AG08396 (cell line): ENCODE data around the gene HSF2BP.
"Not testable (repeated sequence)": the region's sequence is repeated elsewhere in the genome, so short reads cannot be mapped to it uniquely, and the experiment has no call there.

Source experiments
- DNase-seq: peaks from one replicate; pipeline ENCODE4 v3.0.0; 2012; ENCODE audit warnings: low spot score, mixed read lengths

Gene HSF2BP

DNA sequence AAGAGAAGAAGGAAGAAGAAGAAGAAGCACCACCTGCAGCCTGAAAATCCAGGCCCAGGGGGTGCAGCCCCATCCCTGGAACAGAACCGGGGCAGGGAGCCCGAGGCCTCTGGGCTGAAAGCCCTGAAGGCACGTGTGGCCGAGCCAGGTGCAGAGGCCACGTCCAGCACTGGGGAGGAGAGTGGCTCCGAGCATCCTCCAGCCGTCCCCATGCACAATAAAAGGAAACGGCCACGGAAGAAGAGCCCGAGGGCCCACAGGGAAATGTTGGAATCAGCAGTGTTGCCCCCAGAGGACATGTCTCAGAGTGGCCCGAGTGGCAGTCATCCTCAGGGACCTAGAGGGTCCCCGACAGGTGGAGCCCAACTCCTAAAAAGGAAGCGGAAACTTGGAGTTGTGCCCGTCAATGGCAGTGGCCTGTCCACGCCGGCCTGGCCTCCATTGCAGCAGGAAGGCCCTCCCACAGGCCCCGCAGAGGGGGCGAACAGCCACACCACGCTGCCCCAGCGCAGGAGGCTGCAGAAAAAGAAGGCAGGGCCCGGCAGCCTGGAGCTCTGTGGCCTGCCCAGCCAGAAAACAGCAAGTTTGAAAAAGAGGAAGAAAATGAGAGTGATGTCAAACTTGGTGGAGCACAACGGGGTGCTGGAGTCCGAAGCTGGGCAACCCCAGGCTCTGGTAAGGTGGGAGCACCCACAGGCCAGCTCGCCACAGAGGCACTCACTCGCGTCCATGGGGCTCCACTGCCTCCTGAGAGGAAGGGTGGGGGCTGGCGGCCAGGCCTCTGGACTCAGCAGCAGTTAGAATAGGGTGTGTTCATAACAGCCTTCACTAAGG, 28.5 kb upstream of the HSF2BP start:
- DNase-seq, result no peak

DNA sequence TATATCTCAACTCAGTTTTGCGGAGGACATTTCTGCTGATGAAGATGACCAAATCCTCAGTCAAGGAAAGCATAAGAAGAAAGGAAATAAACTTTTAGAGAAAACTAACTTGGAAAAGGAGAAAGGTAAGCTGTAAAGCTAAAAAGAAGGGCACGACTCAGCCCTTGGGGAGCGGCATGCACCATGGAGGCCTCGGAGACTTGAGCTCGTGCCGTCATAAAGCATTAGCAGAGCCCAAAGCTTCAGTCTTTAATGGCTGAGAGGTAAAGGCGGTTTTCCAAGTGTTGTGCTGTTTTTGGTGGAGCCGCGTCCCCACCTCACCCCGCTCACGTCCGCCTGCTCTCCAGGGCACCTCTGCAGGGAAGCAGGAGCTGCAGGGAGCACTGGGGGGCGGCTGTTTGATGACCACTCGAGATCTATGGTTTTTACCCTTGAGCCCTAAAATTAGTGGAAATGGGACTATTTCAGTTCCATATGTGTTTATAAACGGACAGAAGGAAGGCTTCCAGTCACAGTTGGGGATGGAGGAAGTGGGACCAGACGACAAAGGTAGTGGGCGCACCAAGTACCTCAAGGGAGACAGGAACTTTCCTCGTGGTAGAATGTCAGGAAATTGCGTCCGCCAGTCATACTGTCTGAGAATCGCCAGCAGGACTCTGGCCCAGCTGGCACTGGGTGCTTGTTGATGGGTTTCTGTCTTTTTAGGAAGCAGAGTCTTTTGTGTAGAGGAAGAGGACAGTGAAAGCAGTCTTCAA, 27.7 kb upstream of the HSF2BP start:
- no peak for DNase-seq

DNA sequence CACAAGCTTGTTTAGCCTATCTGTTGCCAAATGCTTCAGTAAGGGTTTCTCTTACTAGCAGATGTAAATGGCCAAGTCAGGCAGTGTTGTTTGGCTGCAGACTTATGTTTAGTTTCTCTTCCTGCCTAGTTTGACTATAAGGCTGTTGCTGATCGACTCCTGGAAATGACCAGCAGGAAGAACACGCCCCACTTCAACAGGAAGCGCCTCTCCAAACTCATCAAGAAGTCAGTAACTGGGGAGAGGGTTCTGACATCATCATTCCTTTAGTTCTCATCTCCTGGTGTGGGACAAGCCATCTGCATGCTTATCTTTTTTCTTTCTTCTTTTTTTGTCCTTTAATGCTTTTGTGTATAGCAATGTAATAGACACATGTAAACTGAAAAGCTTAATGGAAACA, 25.1 kb upstream of the HSF2BP start:
- no peak for DNase-seq

DNA sequence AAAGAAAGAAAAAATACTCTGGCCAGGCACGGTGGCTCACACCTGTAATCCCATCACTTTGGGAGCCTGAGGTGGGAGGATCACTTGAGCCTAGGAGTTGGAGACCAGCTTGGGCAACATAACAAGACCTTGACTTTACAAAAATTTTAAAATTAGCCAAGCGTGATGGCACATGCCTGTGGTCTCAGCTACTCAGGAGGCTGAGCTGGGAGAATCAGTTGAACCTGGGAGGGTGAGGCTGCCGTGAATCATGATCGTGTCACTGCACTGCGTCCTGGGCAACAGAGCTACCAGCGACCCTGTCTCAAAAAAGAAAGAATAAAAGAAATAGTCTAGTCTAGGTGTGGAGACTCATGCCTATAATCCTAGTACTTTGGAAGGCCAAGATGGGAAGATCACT, 22.4 kb upstream of the HSF2BP start:
- no peak for DNase-seq

DNA sequence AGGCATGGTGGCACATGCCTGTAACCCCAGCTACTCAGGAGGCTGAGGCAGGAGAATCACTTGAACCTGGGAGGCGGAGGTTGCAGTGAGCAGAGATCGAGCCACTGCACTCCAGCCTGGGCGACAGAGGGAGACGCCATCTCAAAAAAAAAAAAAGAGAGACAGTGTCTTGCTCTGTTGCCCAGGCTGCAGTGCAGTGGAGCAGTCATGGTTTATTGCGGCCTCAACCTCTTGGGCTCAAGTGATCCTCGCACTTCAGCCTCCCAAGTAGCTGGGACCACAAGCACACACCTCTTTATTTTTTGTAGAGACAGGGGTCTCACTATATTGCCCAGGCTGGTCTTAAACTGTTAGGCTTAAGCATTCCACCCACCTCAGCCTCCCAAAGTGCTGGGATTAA, 21.1 kb upstream of the HSF2BP start:
- not testable (repeated sequence) for DNase-seq

DNA sequence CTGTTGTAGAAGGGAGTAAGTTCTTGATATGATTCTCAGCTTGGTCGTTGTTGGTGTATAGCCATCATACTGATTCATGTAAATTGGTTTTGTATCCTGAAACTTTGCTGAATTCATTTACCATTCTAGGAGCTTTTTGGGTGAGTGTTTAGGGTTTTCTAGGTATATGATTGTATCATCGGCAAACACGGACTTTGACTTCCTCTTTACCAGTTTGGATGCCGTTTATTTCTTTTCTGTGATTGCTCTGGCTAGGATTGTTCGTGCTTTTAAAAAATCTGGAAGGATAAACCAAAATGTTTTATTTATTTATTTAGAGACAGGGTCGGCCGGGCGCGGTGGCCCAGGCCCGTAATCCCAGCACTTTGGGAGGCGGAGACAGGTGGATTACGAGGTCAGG, 20.7 kb upstream of the HSF2BP start:
- no peak for DNase-seq

DNA sequence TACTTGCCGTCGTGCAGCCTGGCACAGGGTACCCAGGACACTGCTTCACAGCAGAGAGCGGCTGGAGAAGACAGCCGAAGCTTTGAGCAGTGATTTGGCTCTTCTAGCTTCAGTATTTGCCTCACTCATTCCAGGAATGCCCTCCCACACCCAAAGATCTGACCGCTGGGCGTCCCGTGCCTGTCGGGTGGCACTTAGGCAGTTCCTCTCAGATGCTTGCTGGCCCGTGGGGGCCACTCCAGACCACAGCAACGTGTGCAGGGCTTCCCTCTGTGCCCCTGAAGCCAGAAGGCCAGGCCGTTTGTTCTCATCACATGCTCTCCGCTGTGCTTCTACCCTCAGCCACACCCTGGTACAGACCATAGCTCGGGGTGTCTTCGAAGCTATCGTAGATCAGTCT, 17.1 kb upstream of the HSF2BP start:
- DNase-seq, result no peak

DNA sequence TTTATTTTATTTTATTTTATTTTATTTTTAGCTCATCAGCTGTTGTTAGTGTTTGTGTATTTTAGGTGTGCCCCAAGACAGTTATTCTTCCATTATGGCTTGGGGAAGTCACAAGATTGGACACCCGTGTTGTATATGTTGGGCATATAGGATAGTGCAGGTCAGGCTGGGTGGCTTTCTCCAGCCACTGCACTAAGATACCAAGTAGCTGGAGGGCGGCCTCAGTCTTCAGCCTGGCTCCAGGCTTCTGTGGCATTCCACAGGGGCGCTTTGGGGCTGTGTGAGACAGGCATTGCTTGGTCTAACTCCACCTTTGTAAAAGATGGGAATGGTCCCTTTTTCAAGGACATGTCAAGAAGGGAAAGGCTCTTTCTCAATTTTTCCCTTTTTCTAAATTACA, 16.6 kb upstream of the HSF2BP start:
- DNase-seq, result no peak

DNA sequence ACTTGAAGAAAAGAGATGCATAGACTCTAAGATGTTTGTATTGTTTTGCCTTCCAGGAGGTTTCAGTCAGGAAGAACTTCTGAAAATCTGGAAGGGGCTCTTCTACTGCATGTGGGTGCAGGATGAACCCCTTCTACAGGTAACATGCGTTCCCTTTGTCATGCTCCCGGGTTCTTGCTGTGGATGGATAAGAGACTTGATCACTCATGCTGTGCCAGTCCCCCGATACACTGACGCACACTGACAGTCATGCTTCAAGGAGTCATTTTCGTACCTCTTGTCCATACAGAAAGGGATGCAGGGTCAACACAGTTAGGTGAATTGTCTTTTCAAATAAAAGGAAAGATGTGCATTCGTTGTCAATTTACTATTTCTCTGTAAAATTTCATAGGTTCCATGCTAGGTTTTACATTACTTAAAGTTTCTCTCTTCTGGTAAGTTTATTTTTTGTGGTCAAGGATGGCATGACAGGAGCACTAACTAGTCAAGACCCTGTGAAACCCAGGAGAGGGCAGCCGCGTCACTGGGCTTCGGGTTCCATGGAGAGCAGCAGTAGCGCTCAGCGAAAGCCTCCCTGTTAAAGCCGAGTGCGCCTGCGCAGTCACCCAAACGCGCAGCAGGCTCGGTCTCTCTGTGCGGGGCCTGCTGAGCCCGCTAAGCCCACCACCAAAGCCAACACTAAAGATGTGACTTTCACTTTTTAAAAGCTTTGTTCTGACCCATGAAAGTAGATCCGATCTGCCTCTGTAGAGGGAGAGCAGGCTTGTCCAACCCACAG, 10.7 kb upstream of the HSF2BP start:
- DNase-seq, result no peak

DNA sequence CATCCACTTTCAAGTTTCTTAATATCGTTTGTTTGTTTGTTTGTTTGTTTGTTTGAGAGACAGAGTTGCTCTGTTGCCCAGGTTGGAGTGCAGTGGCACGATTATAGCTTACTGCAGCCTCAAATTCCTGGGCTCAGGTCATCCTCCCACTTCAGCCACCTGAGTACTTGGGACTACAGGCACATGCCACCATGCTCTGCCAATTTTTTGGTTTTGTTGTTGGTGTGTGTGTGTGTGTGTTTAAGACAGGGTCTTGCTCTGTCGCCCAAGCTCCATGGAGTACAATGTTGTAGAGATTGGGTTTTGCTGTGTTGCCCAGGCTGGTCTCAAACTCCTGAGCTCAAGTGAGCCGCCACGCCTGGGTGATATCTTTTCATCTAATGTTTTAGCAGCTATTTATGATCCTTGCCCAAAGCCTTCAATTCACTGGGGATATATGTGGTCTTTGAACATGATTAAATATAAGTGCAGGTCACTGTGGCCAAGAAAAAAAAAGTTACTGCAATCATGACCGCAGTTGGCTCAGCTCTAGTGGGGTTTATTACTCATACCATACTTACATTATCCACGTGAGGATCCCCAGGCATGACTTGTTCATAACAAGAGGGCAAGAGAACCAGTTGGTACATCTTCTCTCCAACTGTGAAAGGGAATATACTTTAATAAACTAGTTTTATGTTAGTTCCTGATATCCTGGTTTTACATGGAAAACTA, 8.1 kb upstream of the HSF2BP start:
- DNase-seq, result no peak

DNA sequence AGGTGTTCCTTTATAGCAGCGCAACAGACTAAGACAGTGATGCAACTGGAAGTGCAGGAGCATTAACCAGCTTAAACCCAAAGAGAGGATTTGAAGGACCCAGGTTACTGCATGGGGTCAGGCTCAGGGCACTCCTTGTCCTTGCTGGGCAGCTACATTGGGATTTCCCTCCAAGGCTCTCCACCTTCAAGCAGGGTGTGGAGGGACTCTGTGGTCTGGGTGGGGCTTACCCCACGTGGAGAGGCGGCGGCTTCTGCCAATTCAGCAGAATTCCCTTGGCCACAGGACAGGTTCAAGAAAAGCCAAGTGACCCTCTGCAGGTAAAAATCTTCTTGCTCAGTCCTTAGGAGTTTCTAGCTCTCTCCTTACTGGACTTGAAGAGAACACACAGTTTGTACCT, 6.6 kb upstream of the HSF2BP start:
- no peak for DNase-seq

DNA sequence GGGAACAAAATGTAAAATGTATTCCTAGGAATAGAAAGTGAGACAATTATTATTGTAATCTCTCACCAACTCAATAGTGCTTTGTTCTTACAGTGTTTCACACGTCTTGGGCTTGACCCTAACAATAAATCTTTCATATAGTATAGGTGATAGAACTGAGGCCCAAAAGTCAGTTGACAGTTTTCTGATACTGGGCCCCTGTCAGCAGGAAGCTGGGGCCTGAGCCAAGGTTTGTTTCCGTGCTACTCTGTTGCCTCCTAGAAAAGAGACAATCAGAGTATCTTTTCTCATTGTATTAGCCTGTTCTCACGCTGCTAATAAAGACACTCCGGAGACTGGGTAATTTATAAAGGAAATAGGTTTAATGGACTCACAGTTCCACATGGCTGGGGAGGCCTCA, 5.1 kb upstream of the HSF2BP start:
- DNase-seq, result no peak

DNA sequence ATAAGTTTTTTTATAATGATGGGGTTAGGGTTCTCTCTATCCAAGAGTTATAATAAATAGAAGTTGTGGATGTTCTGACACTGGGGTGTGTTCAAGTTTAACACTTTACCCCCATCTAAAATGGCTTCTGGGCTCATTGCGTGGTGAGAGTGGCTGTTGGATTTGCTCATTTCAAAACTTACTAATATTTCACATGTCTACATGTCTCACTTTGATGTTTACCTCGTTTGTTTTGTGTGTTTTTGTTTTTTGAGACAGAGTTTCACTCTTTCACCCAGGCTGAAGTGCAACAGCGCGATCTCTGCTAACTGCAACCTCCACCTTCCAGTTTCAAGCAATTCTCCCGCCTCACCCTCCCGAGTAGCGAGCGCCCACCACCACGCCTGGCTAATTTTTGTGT, 3.7 kb upstream of the HSF2BP start:
- DNase-seq, result no peak

DNA sequence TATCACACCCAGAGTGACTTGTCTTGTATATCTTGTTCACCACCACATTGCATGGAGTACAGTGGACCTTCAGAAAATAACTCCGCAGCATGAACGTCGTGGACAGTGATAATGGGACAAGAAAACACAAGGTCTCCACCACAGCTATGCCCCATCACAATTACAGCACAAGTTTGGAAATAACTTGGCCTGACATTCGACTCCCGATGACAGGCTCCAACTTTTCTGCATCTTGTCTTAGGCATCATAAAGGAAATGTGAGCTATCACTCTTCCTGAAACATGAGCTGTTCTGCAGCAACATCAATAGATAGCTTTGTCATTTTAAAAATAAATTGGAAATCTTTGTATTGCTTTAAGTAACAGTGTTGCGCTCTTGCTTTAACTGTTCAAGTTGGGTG, 3.0 kb upstream of the HSF2BP start:
- no peak for DNase-seq

DNA sequence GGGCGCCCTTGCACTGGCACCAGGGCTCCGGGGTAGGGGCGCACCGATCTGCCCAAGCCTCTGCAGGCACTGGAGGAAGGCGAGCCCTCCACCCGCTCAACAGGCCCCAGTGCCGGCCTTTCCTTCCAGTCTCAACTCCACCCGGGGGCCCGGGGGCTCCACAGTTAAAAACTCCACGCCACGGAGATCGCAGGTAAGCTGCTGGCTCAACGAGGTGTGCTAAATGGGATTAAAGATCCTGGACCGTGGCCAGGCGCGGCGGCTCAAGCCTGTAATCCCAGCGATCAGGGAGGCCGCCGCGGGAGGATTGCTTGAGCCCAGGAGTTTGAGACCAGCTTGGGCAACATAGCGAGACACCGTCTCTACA, 536 bp downstream of the HSF2BP start:
- DNase-seq, result no peak

DNA sequence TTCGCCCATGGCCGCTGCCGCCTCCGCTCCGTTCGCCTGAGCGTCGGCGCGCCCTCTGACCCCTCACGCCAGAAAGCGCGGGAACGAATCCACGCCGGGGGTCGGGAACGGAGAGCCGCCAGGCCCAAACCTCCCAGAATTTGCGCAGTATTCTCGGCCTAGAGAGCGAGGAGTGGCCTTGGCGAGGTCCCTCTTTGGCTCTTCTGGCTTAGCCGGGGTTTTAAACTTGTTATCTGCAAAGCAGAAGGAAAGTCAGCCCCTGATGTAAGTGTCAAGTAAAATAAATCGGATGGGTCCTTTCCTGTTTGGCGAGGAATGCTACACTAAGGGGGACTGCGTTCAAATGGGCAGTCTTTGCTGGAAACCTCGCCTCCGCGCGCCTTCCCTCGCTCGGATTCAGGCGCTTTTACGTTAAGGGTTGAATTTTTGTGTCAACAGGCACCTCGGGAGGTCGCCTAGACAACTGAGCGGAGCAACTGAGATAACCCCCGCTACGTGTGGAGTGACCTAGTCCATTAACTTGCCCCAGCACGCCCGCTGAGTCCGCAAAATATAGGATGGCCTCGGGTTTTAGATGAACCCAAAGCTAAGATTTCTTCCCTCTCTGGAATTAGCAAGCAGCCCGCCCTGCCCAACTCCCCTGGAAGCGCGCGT, 1.1 kb downstream of the HSF2BP start:
- no peak for DNase-seq

DNA sequence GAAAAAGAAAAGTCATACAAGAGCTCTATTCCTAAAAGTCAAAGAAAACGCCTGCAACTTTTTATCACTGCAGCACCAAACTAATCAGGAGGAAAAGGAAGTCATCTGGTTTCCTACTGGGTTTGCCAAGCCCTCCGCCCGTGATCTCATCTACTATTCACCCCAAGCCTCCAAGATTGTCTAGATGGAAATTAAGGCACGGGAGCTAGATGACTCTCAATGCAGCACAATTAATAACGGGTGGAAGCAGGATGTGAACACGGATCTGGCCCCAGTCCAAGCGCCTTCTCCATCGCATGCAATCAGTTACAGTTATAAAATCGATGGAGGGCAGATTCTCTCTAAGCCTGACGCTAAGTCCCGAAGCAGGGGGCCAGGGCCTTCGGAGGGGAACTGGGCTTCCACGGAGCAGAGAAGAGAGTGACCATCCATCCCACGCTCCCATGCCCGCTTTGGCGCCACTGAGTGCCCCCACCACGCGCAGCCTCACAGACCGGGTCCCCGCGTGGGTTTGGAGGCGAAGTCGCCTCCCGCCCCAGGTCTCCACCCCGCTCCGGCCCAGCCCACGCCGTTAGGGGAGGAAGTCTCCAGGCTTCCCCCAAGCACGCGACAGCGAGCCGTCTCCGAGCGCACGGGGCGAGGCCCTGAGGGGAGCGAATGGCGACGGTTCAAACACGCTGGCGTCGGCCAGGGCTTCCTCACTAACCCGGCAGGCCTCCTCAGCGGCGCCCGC, 1.8 kb downstream of the HSF2BP start:
- DNase-seq, result no peak

DNA sequence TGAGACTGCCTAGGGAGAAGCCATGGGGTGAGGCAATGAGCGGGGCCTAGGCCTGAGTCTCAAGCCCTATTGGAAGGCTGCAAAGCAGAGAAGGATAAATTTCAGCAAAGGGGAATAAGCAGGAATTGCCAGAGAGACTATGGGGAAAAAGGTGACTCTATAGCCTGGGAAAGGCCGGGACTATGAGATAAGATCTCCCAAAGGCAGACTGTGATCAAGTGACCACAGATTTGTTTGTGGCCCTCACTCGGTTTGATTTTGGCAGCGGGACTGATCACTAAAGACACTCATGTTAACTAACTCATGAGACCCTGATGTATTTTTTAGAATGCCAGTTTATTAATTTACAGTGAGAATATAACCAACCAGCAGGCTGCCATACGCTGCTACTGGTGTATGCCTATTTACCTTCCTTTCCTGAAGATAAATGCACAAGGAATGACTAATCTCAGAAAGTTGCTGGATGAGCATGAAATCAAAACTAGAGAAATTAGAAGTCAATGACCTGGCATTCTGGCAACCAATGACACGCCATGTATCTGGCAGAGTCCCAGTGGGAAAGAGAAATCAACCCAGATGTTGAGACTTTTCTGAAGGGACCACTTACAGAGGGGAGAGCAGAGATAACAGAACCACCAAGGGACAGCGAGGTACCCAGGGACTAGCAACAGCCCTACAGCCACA, 4.3 kb downstream of the HSF2BP start:
- DNase-seq, result peak; percentile 39

DNA sequence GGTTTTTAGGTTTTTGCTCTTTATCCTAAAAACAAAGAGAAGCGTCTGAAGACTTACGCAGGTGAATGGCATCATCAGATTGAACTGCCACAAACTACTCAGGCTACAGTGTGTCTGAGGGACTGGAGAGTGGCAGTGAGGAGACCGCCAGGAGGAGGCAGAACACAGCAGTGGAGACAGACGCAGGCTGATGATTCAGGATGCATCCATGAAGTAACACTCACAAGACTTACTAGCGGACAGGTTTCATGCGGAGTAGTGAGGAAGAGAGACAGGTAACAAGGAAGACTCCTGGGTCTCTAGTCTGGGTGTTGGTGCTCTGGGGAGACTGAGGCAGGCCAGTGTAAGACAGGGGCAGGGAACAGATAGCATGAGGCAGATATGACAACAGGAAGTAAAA, 5.7 kb downstream of the HSF2BP start:
- DNase-seq, result no peak

DNA sequence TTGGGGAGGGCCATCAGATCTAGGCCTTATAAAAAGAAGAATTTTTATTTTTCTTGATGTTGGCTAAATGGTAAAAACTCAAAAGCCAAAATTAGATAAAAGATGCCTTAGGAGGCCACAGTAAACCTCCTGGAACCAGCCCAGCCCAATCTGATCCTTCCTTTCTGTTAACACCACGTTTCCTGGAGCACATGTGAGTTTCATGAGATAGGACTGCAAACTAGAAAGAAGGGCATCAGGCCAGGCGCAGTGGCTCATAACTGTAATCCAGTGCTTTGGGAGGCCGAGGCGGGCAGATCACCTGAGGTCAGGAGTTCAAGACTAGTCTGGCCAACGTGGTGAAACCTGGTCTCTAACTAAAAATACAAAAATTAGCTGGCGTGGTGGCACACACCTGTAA, 6.7 kb downstream of the HSF2BP start:
- no peak for DNase-seq
